ENCODE data around the gene GAS7.

- no peak for TF ChIP-seq CTCF (IDR thresholded peaks at IDR 0.05)
- TF ChIP-seq POLR2AphosphoS5 (IDR thresholded peaks at IDR 0.05), result no peak
Measured at GRCh38 chr17:9860851-9861250, 337.6 kb downstream of the GAS7 start.

Measured in stomach (tissue), 4 donors.